AG09309 (cell line): ENCODE measurements around the gene ARHGAP24.
A peak's percentile ranks its signal among the peaks of the same experiment; 100 is the strongest.

Experiments
- DNase-seq: peaks from one replicate; pipeline ENCODE4 v3.0.0-alpha.2; 2010; ENCODE audit warnings: low read depth
- H3K4me3 ChIP-seq: 2 replicates; pipeline ENCODE4 v1.5.1; 2011; ENCODE audit warnings: mild to moderate bottlenecking, low read depth, low read length, moderate library complexity; ENCODE audit not compliant: control insufficient read depth
- CTCF ChIP-seq: IDR thresholded peaks from 2 replicates; pipeline ENCODE4 v1.5.1; 2011; ENCODE audit warnings: mild to moderate bottlenecking, low read depth, low read length, inconsistent platforms; ENCODE audit not compliant: insufficient read depth, control insufficient read depth; ENCODE audit errors: missing control alignments

Gene ARHGAP24

DNA sequence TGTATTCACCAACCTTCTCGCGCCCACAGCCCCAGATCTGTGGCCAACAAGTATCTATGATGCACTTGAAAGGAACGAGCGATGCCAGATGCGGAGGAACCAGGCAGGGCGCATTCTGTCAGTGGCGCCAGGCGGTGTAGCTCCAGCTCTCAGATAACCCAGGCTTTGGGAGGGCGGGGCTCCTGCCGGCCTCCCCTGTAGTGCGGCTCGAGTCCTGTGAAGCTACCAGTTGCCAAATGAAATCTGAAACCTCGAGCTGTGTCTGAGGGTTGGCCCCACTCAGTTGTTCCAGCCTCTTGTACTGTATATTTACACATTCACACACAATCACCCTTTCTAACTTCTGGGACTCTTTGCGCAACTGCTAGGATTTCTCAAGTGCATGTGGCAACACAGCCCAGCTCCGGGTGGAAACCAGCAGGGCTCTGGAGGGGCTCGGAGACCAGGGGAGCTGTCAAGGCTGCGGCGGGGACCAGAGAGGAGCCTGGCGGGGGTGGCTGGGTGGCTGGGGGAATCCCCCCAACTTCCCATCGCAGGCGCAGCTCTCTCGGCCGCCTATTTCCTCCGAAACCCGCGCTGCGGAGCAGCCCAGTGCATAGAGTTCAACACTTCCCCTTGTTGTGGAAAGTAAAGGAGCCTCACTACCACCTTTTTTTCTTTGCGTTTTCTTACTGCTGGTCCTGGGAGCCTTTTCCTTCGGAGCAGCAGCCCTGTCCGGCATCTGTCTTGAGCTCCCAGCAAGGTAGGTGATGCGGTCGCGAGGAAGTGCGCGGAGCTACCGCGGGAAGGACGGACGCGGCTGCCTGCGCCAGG, at the start of gene ARHGAP24:
ARHGAP24 (plus strand) TSS at position 333 of the 813 bp plus-strand sequence.
- DNase-seq: peak; percentile 92
- TF ChIP-seq CTCF: no peak
- H3K4me3 ChIP-seq: peak within 1 kb of the TSS; percentile 91

DNA sequence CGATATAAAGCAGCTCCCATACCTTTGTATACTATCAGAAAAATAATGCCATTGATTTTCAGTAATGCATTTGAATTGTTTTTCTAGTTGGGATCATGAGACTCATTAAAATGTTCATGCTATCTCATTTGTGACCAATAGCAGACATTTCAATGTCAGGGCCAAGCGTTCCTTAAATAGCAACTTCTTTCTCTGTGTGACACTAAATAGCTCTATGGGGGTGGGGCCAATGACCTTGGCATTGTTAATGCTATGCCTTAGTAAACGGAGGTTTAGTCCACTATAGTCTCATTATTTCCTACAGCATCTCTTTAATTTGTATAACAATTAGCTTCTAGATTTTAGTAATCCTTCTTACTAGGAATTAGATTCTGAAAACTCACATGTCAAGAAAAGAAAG, 48.6 kb upstream of the ARHGAP24 start:
- no peak for TF ChIP-seq CTCF
- H3K4me3 ChIP-seq: no peak overlapping the region
- DNase-seq: no peak

DNA sequence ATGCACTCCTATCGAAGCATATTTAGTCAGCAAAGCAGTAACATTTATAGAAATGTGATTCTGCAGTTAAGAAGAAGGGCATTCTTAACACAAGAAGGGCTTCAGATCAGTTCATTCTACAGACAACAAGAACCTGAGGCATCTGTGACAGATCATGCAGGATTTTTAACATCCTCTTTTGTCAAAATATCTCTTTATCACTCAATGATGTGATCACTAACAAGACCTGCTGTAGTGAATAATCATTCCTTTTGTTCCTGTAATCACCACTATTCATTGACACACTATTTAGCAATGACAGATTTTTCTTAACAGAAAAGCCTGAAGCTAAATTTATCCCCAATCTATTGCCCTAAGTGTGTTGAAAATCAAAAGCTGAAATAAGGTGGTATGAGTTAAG, 47.8 kb upstream of the ARHGAP24 start:
- no peak overlapping the region for H3K4me3 ChIP-seq
- no peak for DNase-seq
- TF ChIP-seq CTCF: no peak

- DNase-seq: no peak
- no peak overlapping the region for H3K4me3 ChIP-seq
- no peak for TF ChIP-seq CTCF
Observed at GRCh38 chr4:85430226-85430625, 44.7 kb upstream of the ARHGAP24 start.

DNA sequence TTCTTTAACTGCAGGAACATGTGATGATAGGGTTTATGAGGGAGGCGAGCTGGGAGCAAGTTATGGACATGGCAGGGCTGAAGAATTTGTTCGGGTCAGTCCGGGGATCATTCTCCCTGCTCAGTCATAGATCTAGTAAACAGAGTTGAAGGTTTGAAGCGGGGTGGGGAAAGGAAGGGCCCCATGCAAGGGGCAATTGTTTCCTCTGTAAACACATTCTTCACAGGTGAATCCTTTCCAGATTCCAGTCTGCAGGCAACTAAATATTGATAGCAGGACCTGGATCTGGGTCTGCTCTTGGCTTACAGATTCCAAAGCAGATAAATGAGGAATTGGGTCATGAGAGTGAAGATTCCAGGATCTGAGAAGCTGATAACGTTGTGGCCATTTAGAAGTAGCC, 44.3 kb upstream of the ARHGAP24 start:
- no peak overlapping the region for H3K4me3 ChIP-seq
- no peak for DNase-seq
- no peak for TF ChIP-seq CTCF

- DNase-seq: no peak
- no peak overlapping the region for H3K4me3 ChIP-seq
- TF ChIP-seq CTCF: no peak
Observed at GRCh38 chr4:85431156-85431555, 43.8 kb upstream of the ARHGAP24 start.
